ENCODE results near the gene DNAJB8. TPM values are rescaled to one million over a fixed set of nuclear protein-coding genes. Genes with fewer than 3 reads are reported as not detected.

Gene DNAJB8
- total RNA-seq, 4 donors from 2014 or later, result not detected

- no peaks in the 10 kb centered on the region for H3K4me1 ChIP-seq
- WGBS, result 74% methylated on average over 8 of the region's 19 CpGs
- no peaks in the 10 kb centered on the region for H3K27me3 ChIP-seq
- no peaks in the 10 kb centered on the region for H3K9me3 ChIP-seq
- no peak overlapping the region for H3K4me3 ChIP-seq
- H3K27ac ChIP-seq, result no peak overlapping the region
- TF ChIP-seq POLR2AphosphoS5 (IDR thresholded peaks at IDR 0.05), result no peak
- no peak for TF ChIP-seq CTCF (IDR thresholded peaks at IDR 0.05)
- no peak for TF ChIP-seq POLR2A (IDR thresholded peaks at IDR 0.05)
- no peak for TF ChIP-seq EP300 (IDR thresholded peaks at IDR 0.05)
- no peaks in the 10 kb centered on the region for H3K36me3 ChIP-seq
- DNase-seq (ENCODE audit: low spot score in 2 of 2), result no peak
These were observed 50.7 kb downstream of the DNAJB8 start for GRCh38 chr3:128415773-128416577.

- H3K27ac ChIP-seq, result no peak overlapping the region
- 72% methylated on average over 12 of the region's 16 CpGs for WGBS
These were observed 51.4 kb downstream of the DNAJB8 start for GRCh38 chr3:128415200-128415772.

GRCh38 chr3:128413413-128414205 lies 53.1 kb downstream of the DNAJB8 start:
- H3K27ac ChIP-seq, result no peak overlapping the region
- no peaks in the 10 kb centered on the region for H3K27me3 ChIP-seq
- WGBS, result 87% methylated on average over 16 of the region's 24 CpGs
- H3K4me1 ChIP-seq, result peaks cover 4% of the 10 kb centered on the region
- TF ChIP-seq POLR2AphosphoS5 (IDR thresholded peaks at IDR 0.05) (no peak), CTCF (IDR thresholded peaks at IDR 0.05) (no peak), EP300 (IDR thresholded peaks at IDR 0.05) (no peak), POLR2A (IDR thresholded peaks at IDR 0.05) (no peak)
- H3K36me3 ChIP-seq, result no peaks in the 10 kb centered on the region
- no peaks in the 10 kb centered on the region for H3K9me3 ChIP-seq
- H3K4me3 ChIP-seq, result no peak overlapping the region
- DNase-seq (ENCODE audit: low spot score in 2 of 2), result no peak

More at GRCh38 chr3:128415200-128415772, 51.4 kb downstream of the DNAJB8 start:
- Histone ChIP-seq H3K4me3 (no peak overlapping the region), H3K4me1 (no peaks in the 10 kb centered on the region), H3K9me3 (no peaks in the 10 kb centered on the region), H3K27me3 (no peaks in the 10 kb centered on the region), H3K36me3 (no peaks in the 10 kb centered on the region)
- no peak for DNase-seq (ENCODE audit: low spot score in 2 of 2)
- TF ChIP-seq POLR2AphosphoS5 (IDR thresholded peaks at IDR 0.05), result no peak
- no peak for TF ChIP-seq POLR2A (IDR thresholded peaks at IDR 0.05)
- no peak for TF ChIP-seq CTCF (IDR thresholded peaks at IDR 0.05)
- no peak for TF ChIP-seq EP300 (IDR thresholded peaks at IDR 0.05)

GRCh38 chr3:128413003-128413370 lies 53.7 kb downstream of the DNAJB8 start:
- Histone ChIP-seq H3K4me3 (no peak overlapping the region), H3K4me1 (peaks cover 5% of the 10 kb centered on the region), H3K9me3 (no peaks in the 10 kb centered on the region), H3K36me3 (no peaks in the 10 kb centered on the region), H3K27me3 (no peaks in the 10 kb centered on the region), H3K27ac (no peak overlapping the region)
- WGBS, result 79% methylated on average over 7 of the region's 8 CpGs
- no peak for TF ChIP-seq POLR2A (IDR thresholded peaks at IDR 0.05)
- TF ChIP-seq POLR2AphosphoS5 (IDR thresholded peaks at IDR 0.05), result no peak
- TF ChIP-seq CTCF (IDR thresholded peaks at IDR 0.05), result no peak
- TF ChIP-seq EP300 (IDR thresholded peaks at IDR 0.05), result no peak
- no peak for DNase-seq (ENCODE audit: low spot score in 2 of 2)

Other genes with a start within 250 kb of the DNAJB8 start
- 10 to 100 TPM in 1 of 4 donors, 1 to 10 TPM in 3; 2.4 to 10.3 (median 5.4) TPM for gene GATA2, start 26.3 kb upstream of the DNAJB8 start, total RNA-seq
- 100 to 1,000 TPM in 3 of 4 donors, 10 to 100 TPM in 1; 91.5 to 150 (median 148) TPM for gene RPN1, start 183.9 kb upstream of the DNAJB8 start, total RNA-seq